Mucosa of descending colon (tissue), 3 donors: ENCODE results near the gene EPHA3. TPM values are rescaled to one million over a fixed set of nuclear protein-coding genes. Genes with fewer than 3 reads are reported as not detected.

ENCODE experiments used
- ATAC-seq: fragments of 200-7000 bp; cut with Tn5 transposase; one replicate; pipeline ENCODE4 v1.9.1; 2020; ENCODE audit warnings: mild to moderate bottlenecking, moderate library complexity
- DNase-seq, 3 donors: peaks; one replicate each; pipeline ENCODE4 v3.0.0-alpha.2; 2020
- H3K36me3 ChIP-seq: fragments of 200-600 bp; one replicate; pipeline ENCODE4 v1.8.0; 2021; ENCODE audit warnings: low read depth, mild to moderate bottlenecking
- H3K4me1 ChIP-seq: fragments of 200-600 bp; one replicate; pipeline ENCODE4 v1.8.0; 2021; ENCODE audit warnings: low read depth, mild to moderate bottlenecking
- H3K4me3 ChIP-seq: fragments of 200-600 bp; one replicate; pipeline ENCODE4 v1.8.0; 2021; ENCODE audit warnings: mild to moderate bottlenecking
- H3K9me3 ChIP-seq: fragments of 200-600 bp; one replicate; pipeline ENCODE4 v1.8.0; 2021; ENCODE audit warnings: mild to moderate bottlenecking
- CTCF ChIP-seq: fragments of 200-600 bp; IDR thresholded peaks from one replicate; pipeline ENCODE4 v1.8.0; 2022; ENCODE audit warnings: antibody characterized with exemption, mild to moderate bottlenecking
- intact Hi-C, 2 donors: fragments of 100-400 bp; cut with DNase I in 1 of 2; cut with micrococcal nuclease in 1 of 2; formaldehyde crosslinking; loops; one replicate each; pipeline versions ENCODE4 v1.11.0 to v1.11.1; 2022; cut with DNase I, micrococcal nuclease
- total RNA-seq, 3 donors: library from RNA; stranded (reverse); fragmentation: NEBNext Ultra II Directional in 2 of 3; extraction: Animal tissue kit (Norgen Biotek cat#: 25700) in 2 of 3; gene quantifications; one replicate each; pipeline versions ENCODE4 v1.2.1 to v1.2.4, GENCODE V29; 2021 to 2023
- donor health status: DM: no; HTN: no; CAD: no; lungs with moderate emphysema.
- donor health status: DM: no; HTN: no; CAD: no.
- donor health status: DM: no; HTN: yes; CAD: no.

Gene EPHA3
- total RNA-seq, 3 donors from 2014 or later, result 1.0 to 6.6 (median 2.0) TPM

- no peaks in the 10 kb centered on the region for H3K4me1 ChIP-seq
- intact Hi-C loops, result no loop called here
- TF ChIP-seq CTCF, result peak; percentile 28
Observed at GRCh38 chr3:89113893-89114840, 6.7 kb downstream of the EPHA3 start.

GRCh38 chr3:89114841-89115223, 7.4 kb downstream of the EPHA3 start:
- TF ChIP-seq CTCF, result no peak
- no peaks in the 10 kb centered on the region for H3K9me3 ChIP-seq
- H3K4me3 ChIP-seq, result no peak overlapping the region
- ATAC-seq, result no peak
- no peak for DNase-seq
- intact Hi-C loops, result no loop called here
- no peaks in the 10 kb centered on the region for H3K4me1 ChIP-seq
- H3K36me3 ChIP-seq, result no peaks in the 10 kb centered on the region

More at GRCh38 chr3:89113893-89114840, 6.7 kb downstream of the EPHA3 start:
- ATAC-seq (peak; percentile 89), DNase-seq (peak; percentile 49 to 71 (median 67))
- no peaks in the 10 kb centered on the region for H3K9me3 ChIP-seq
- no peak overlapping the region for H3K4me3 ChIP-seq
- H3K36me3 ChIP-seq, result no peaks in the 10 kb centered on the region

DNA sequence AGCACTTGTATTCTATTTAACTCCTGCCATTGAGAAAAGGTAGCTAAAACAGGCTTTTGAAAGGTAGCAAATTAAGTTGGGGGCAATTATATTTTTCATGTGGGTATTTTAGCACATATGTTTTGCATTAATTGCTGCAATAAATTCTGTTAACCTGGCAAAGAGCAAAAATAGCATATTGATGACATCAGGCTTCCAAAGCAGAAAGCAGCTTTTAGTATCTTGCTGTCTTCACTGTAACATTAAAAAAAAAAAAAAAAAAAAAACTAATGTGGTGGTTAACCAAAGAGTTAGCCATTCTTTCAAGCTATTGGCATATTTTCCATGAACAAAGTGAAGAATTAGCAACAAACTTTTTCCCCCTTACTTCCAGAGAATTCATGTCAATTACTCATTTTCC, 9.1 kb downstream of the EPHA3 start:
- no peaks in the 10 kb centered on the region for H3K36me3 ChIP-seq
- no peak overlapping the region for H3K4me3 ChIP-seq
- no peak for TF ChIP-seq CTCF
- intact Hi-C loops, result no loop called here
- no peak for ATAC-seq
- no peak for DNase-seq
- no peaks in the 10 kb centered on the region for H3K4me1 ChIP-seq
- H3K9me3 ChIP-seq, result no peaks in the 10 kb centered on the region

GRCh38 chr3:89138048-89138447, 30.6 kb downstream of the EPHA3 start:
- H3K36me3 ChIP-seq, result no peaks in the 10 kb centered on the region
- TF ChIP-seq CTCF, result no peak
- no peak overlapping the region for H3K4me3 ChIP-seq
- no peaks in the 10 kb centered on the region for H3K9me3 ChIP-seq
- intact Hi-C loops, result no loop called here
- ATAC-seq (no peak), DNase-seq (no peak)
- H3K4me1 ChIP-seq, result no peaks in the 10 kb centered on the region

DNA sequence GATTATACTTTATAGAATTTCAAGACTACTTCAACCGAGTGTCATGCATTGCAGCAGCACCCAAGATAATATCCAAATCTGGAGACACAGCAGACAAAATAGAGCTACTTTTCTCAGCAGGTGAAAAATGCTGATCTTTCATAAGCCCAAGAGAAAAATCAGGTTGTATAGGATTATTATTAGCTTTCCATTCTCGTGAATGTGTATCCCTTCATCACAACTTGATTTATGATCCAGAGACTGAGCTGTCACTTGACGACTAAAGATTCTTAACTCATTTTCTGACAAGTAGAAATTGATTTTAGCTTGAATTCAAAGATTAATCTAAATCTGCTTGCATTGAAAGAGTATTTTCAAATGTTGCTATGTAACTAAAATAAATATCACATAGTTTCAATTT, 32.4 kb downstream of the EPHA3 start:
- H3K4me3 ChIP-seq, result no peak overlapping the region
- DNase-seq (no peak), ATAC-seq (no peak)
- TF ChIP-seq CTCF, result no peak
- H3K4me1 ChIP-seq, result no peaks in the 10 kb centered on the region
- intact Hi-C loops, result no loop called here
- H3K9me3 ChIP-seq, result no peaks in the 10 kb centered on the region
- no peaks in the 10 kb centered on the region for H3K36me3 ChIP-seq
